SK-N-SH (cell line): ENCODE measurements around the gene EVL. TPM values are rescaled to one million over a fixed set of nuclear protein-coding genes. Genes with fewer than 3 reads are reported as not detected.

ENCODE experiments used
- CTCF ChIA-PET: fragments of 300-600, 350-600 bp; formaldehyde crosslinking; extraction: SDS; loops from one replicate; lab custom pipeline; 2021; lab: Yijun Ruan, JAX
- POLR2A ChIA-PET: fragments of 350-600 bp; sonication (Branson Sonifier 250); formaldehyde crosslinking; extraction: SDS; loops from one replicate; lab custom pipeline; 2020; ENCODE audit warnings: antibody characterized with exemption, inconsistent platforms; lab: Yijun Ruan, JAX
- DNase-seq: peaks from one replicate; pipeline ENCODE4 v3.0.0; 2012
- H2AFZ ChIP-seq: fragments of 200-600 bp; sonication (generic); 2 replicates; pipeline ENCODE4 v1.8.1; 2016; ENCODE audit warnings: antibody characterized with exemption, mild to moderate bottlenecking, low read depth
- H3F3A ChIP-seq: fragments of 200-600 bp; sonication (generic); replicated peaks from 2 replicates; pipeline ENCODE3; 2016; ENCODE audit warnings: antibody characterized with exemption, mild to moderate bottlenecking; ENCODE audit not compliant: insufficient read depth
- H3K27ac ChIP-seq, 2 experiments: fragments of 200-500 bp in 1 of 2; fragments of 200-600 bp in 1 of 2; sonication (Bioruptor generic) in 1 of 2; sonication (generic), shearing (Covaris generic) in 1 of 2; 2 replicates each; pipeline versions ENCODE4 v1.5.1 to v1.6.1; 2014 to 2016; ENCODE audit warnings: low read depth in 2 of 2, inconsistent platforms in 1 of 2, low read length in 1 of 2, mild to moderate bottlenecking in 1 of 2, mixed read lengths in 1 of 2
- H3K27me3 ChIP-seq: fragments of 200-600 bp; sonication (generic), shearing (Covaris generic); 2 replicates; pipeline ENCODE4 v1.6.1; 2016; ENCODE audit warnings: mixed run types; ENCODE audit not compliant: insufficient read depth
- H3K36me3 ChIP-seq, 2 experiments: fragments of 200-500 bp in 1 of 2; fragments of 200-600 bp in 1 of 2; sonication (Bioruptor generic) in 1 of 2; sonication (generic) in 1 of 2; replicated peaks in 1 of 2; 2 replicates each; pipeline versions ENCODE3 to v1.5.1; 2014 to 2016; ENCODE audit warnings: low read length in 1 of 2, mild to moderate bottlenecking in 1 of 2; ENCODE audit not compliant: insufficient read depth in 2 of 2, control insufficient read depth in 1 of 2
- H3K4me1 ChIP-seq, 2 experiments: fragments of 200-500 bp in 1 of 2; fragments of 200-600 bp in 1 of 2; sonication (Bioruptor generic) in 1 of 2; sonication (generic), shearing (Covaris generic) in 1 of 2; 2 replicates each; pipeline versions ENCODE4 v1.5.1 to v1.6.1; 2014 to 2016; ENCODE audit warnings: low read depth in 1 of 2, low read length in 1 of 2, mixed run types in 1 of 2; ENCODE audit not compliant: insufficient read depth in 2 of 2, control insufficient read depth in 1 of 2
- H3K4me2 ChIP-seq: fragments of 200-600 bp; sonication (generic), shearing (Covaris generic); 2 replicates; pipeline ENCODE4 v1.6.1; 2017; ENCODE audit warnings: mixed run types
- H3K4me3 ChIP-seq, 2 experiments: fragments of 200-500 bp in 1 of 2; fragments of 200-600 bp in 1 of 2; sonication (Bioruptor generic) in 1 of 2; sonication (generic), shearing (Covaris generic) in 1 of 2; 2 replicates each; pipeline versions ENCODE4 v1.5.1 to v1.8.1; 2014 to 2016; ENCODE audit warnings: low read depth in 2 of 2, inconsistent platforms in 1 of 2, low read length in 1 of 2, mild to moderate bottlenecking in 1 of 2, mixed read lengths in 1 of 2, moderate library complexity in 1 of 2
- H3K79me2 ChIP-seq: fragments of 200-600 bp; sonication (generic); 2 replicates; pipeline ENCODE4 v1.8.1; 2017; ENCODE audit warnings: mild to moderate bottlenecking; ENCODE audit not compliant: insufficient read depth
- H3K9ac ChIP-seq: fragments of 200-600 bp; sonication (generic); 2 replicates; pipeline ENCODE4 v1.6.1; 2017; ENCODE audit warnings: mixed run types
- H3K9me2 ChIP-seq: fragments of 200-600 bp; sonication (generic); 2 replicates; pipeline ENCODE4 v1.6.1; 2017; ENCODE audit warnings: mixed run types
- H3K9me3 ChIP-seq: fragments of 200-600 bp; sonication (generic); 2 replicates; pipeline ENCODE4 v1.6.1; 2017; ENCODE audit warnings: mixed run types, mild to moderate bottlenecking, moderate library complexity
- H4K20me1 ChIP-seq: fragments of 200-600 bp; sonication (generic); 2 replicates; pipeline ENCODE4 v1.6.1; 2017; ENCODE audit warnings: mild to moderate bottlenecking, mixed run types; ENCODE audit not compliant: insufficient read depth
- CHD2 ChIP-seq: fragments of 150-350 bp; IDR thresholded peaks from 2 replicates; pipeline ENCODE4 v1.6.1; 2018; ENCODE audit warnings: low read length; ENCODE audit not compliant: partially characterized antibody
- EZH2phosphoT487 ChIP-seq: fragments of 200-600 bp; sonication (generic); IDR thresholded peaks from 2 replicates; pipeline ENCODE4 v1.6.1; 2017; ENCODE audit warnings: low read depth, mixed run types, mild to moderate bottlenecking, antibody characterized with exemption, moderate library complexity, borderline replicate concordance
- FOXM1 ChIP-seq: IDR thresholded peaks from 2 replicates; pipeline ENCODE4 v1.4.0; 2012; ENCODE audit warnings: low read depth, mild to moderate bottlenecking
- JUND ChIP-seq: IDR thresholded peaks from 2 replicates; pipeline ENCODE4 v1.4.0; 2012
- MEF2A ChIP-seq: IDR thresholded peaks from 2 replicates; pipeline ENCODE4 v1.4.0; 2012; ENCODE audit warnings: low read depth, borderline replicate concordance
- POLR2AphosphoS5 ChIP-seq: IDR thresholded peaks from 2 replicates; pipeline ENCODE4 v1.6.1; 2012; ENCODE audit warnings: low read depth, low read length
- RCOR1 ChIP-seq: fragments of 150-350 bp; IDR thresholded peaks from 2 replicates; pipeline ENCODE4 v1.6.1; 2017; ENCODE audit warnings: antibody characterized with exemption, low read length
- RFX5 ChIP-seq: IDR thresholded peaks from 2 replicates; pipeline ENCODE4 v1.6.1; 2012; ENCODE audit warnings: mild to moderate bottlenecking, improper control_type of control experiment, low read length
- SIN3A ChIP-seq: IDR thresholded peaks from 2 replicates; pipeline ENCODE4 v1.6.1; 2012; ENCODE audit warnings: low read depth, mild to moderate bottlenecking, low read length, moderate library complexity, borderline replicate concordance
- SMC3 ChIP-seq: IDR thresholded peaks from 2 replicates; pipeline ENCODE4 v1.6.1; 2012; ENCODE audit warnings: low read depth, low read length, improper control_type of control experiment
- WGBS: methylation state at CpG from one replicate; pipeline ENCODE4 v1.1.6; 2017; ENCODE audit warnings: low lambda C conversion rate; 5-methylcytosine and 5-hydroxymethylcytosine counted together
- polyA plus RNA-seq, 3 experiments: library from polyadenylated mRNA; depleted of rRNA; stranded (reverse); fragments of >200 nt; gene quantifications; 2 replicates each; pipeline ENCODE4 v1.2.3, GENCODE V29; 2012
- TF ChIP-seq, protein P1 (sequence below): fragments of 150-350 bp; IDR thresholded peaks from 2 replicates; pipeline ENCODE4 v1.6.1; 2016; ENCODE audit warnings: mild to moderate bottlenecking, low read depth, low read length
- TF ChIP-seq, protein P2 (sequence below): IDR thresholded peaks from 2 replicates; pipeline ENCODE4 v1.6.1; 2012; ENCODE audit warnings: mild to moderate bottlenecking, low read depth, low read length, moderate library complexity
- TF ChIP-seq, protein P3 (sequence below): IDR thresholded peaks from 2 replicates; pipeline ENCODE4; 2012
- TF ChIP-seq, protein P4 (sequence below): IDR thresholded peaks from 2 replicates; pipeline ENCODE4 v1.4.0; 2012; ENCODE audit warnings: low read depth, borderline replicate concordance
- TF ChIP-seq, protein P5 (sequence below): IDR thresholded peaks from 2 replicates; pipeline ENCODE4 v1.4.0; 2012; ENCODE audit warnings: low read depth, borderline replicate concordance

EVL gene
- polyA plus RNA-seq, 1 of the 3 experiments (the other 2 are of a cell fraction), result 36.5 TPM

DNA sequence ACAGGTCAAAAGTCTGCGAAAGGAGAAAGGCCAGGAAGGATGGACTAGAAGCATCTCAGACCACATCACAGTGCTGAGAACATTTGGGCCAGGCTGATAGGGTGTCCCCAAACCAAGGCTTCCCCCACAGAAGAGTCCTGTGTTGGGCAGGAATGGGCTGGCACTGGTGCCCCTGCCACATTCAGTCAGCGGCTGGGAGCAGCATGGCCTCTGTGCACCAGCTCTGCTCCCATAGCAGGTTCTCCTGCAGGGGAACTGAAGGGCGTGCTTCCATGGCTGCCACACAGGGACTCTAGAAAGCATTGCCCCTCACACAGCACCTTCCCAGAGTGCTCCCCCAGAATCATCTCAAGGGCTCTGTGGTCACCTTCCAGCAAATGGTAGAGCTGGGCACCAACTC lies 17.5 kb downstream of the EVL start:
- DNase-seq, result no peak
- peaks cover 17 to 20% of the 10 kb centered on the region in 2 experiments for H3K4me1 ChIP-seq
- peaks cover 2 to 7% of the 10 kb centered on the region in 2 experiments for H3K36me3 ChIP-seq
- no peak overlapping the region for H2AFZ ChIP-seq
- no peak overlapping the region for H3K9ac ChIP-seq
- ChIA-PET POLR2A (no interaction called here), CTCF (interaction anchor here (0.6 to 3.0 kb wide), 4 partner anchors 9 to 136 kb away, joined by 3 to 13 read pairs (median 4); no protein-coding TSS in a partner anchor)
- peaks cover 7% of the 10 kb centered on the region; the same call in 1 of the 2 replicates for H3K79me2 ChIP-seq
- H3K4me3 ChIP-seq, result no peak overlapping the region
- no peaks in the 10 kb centered on the region for H3K27me3 ChIP-seq
- H3K9me2 ChIP-seq, result no peaks in the 10 kb centered on the region
- no peak overlapping the region for H3K27ac ChIP-seq
- no peaks in the 10 kb centered on the region for H4K20me1 ChIP-seq
- H3F3A ChIP-seq, result peaks cover 7% of the 10 kb centered on the region
- H3K9me3 ChIP-seq, result no peaks in the 10 kb centered on the region
- TF ChIP-seq SIN3A, result no peak
- WGBS, result 92% methylated on average over 2 of the region's 3 CpGs
- H3K4me2 ChIP-seq, result no peak overlapping the region

DNA sequence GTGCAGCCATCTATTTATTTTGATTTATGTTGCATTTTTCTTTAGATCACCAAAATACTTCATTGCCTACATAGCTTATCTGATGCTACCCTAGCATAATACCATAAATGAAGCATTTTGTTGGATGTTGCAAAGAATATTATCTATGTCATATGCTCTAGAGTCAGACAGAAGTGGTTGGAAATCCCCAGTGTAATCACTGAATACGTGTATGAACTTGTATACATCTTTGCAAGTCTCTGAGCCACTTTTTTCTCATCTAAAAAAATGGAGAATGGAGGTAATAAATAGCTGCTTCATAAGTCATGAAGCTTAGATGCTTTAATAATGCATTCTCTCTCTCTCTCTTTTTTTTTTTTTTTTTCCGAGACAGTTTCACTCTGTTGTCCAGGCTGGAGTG lies 18.5 kb downstream of the EVL start:
- Histone ChIP-seq H2AFZ (no peak overlapping the region), H3K4me2 (no peak overlapping the region), H3K9me3 (no peaks in the 10 kb centered on the region), H3K9me2 (no peaks in the 10 kb centered on the region), H3K4me3 (no peak overlapping the region), H3K36me3 (peaks cover 2 to 7% of the 10 kb centered on the region in 2 experiments), H3K27me3 (no peaks in the 10 kb centered on the region), H3K79me2 (peaks cover 7% of the 10 kb centered on the region; the same call in 1 of the 2 replicates), H3F3A (peaks cover 7% of the 10 kb centered on the region), H3K27ac (no peak overlapping the region), H3K4me1 (peaks cover 10 to 16% of the 10 kb centered on the region in 2 experiments), H3K9ac (no peak overlapping the region), H4K20me1 (no peaks in the 10 kb centered on the region)
- ChIA-PET CTCF (interaction anchor here (0.6 kb wide), 1 partner anchor 58 kb away, joined by 3 read pairs; no protein-coding TSS in a partner anchor), POLR2A (no interaction called here)
- 79% methylated on average over 2 of the region's 2 CpGs for WGBS
- TF ChIP-seq SMC3 (no peak), JUND (no peak), RCOR1 (no peak), EZH2phosphoT487 (no peak), FOXM1 (no peak), POLR2AphosphoS5 (no peak), MEF2A (no peak), CHD2 (no peak), RFX5 (no peak)
- TF ChIP-seq, protein P1, sequence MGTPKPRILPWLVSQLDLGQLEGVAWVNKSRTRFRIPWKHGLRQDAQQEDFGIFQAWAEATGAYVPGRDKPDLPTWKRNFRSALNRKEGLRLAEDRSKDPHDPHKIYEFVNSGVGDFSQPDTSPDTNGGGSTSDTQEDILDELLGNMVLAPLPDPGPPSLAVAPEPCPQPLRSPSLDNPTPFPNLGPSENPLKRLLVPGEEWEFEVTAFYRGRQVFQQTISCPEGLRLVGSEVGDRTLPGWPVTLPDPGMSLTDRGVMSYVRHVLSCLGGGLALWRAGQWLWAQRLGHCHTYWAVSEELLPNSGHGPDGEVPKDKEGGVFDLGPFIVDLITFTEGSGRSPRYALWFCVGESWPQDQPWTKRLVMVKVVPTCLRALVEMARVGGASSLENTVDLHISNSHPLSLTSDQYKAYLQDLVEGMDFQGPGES, result no peak
- TF ChIP-seq, protein P2, sequence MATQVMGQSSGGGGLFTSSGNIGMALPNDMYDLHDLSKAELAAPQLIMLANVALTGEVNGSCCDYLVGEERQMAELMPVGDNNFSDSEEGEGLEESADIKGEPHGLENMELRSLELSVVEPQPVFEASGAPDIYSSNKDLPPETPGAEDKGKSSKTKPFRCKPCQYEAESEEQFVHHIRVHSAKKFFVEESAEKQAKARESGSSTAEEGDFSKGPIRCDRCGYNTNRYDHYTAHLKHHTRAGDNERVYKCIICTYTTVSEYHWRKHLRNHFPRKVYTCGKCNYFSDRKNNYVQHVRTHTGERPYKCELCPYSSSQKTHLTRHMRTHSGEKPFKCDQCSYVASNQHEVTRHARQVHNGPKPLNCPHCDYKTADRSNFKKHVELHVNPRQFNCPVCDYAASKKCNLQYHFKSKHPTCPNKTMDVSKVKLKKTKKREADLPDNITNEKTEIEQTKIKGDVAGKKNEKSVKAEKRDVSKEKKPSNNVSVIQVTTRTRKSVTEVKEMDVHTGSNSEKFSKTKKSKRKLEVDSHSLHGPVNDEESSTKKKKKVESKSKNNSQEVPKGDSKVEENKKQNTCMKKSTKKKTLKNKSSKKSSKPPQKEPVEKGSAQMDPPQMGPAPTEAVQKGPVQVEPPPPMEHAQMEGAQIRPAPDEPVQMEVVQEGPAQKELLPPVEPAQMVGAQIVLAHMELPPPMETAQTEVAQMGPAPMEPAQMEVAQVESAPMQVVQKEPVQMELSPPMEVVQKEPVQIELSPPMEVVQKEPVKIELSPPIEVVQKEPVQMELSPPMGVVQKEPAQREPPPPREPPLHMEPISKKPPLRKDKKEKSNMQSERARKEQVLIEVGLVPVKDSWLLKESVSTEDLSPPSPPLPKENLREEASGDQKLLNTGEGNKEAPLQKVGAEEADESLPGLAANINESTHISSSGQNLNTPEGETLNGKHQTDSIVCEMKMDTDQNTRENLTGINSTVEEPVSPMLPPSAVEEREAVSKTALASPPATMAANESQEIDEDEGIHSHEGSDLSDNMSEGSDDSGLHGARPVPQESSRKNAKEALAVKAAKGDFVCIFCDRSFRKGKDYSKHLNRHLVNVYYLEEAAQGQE, result no peak
- TF ChIP-seq, protein P3, sequence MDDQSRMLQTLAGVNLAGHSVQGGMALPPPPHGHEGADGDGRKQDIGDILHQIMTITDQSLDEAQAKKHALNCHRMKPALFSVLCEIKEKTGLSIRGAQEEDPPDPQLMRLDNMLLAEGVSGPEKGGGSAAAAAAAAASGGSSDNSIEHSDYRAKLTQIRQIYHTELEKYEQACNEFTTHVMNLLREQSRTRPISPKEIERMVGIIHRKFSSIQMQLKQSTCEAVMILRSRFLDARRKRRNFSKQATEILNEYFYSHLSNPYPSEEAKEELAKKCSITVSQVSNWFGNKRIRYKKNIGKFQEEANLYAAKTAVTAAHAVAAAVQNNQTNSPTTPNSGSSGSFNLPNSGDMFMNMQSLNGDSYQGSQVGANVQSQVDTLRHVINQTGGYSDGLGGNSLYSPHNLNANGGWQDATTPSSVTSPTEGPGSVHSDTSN, result no peak
- TF ChIP-seq, protein P4, sequence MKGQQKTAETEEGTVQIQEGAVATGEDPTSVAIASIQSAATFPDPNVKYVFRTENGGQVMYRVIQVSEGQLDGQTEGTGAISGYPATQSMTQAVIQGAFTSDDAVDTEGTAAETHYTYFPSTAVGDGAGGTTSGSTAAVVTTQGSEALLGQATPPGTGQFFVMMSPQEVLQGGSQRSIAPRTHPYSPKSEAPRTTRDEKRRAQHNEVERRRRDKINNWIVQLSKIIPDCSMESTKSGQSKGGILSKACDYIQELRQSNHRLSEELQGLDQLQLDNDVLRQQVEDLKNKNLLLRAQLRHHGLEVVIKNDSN, result no peak
- TF ChIP-seq, protein P5, sequence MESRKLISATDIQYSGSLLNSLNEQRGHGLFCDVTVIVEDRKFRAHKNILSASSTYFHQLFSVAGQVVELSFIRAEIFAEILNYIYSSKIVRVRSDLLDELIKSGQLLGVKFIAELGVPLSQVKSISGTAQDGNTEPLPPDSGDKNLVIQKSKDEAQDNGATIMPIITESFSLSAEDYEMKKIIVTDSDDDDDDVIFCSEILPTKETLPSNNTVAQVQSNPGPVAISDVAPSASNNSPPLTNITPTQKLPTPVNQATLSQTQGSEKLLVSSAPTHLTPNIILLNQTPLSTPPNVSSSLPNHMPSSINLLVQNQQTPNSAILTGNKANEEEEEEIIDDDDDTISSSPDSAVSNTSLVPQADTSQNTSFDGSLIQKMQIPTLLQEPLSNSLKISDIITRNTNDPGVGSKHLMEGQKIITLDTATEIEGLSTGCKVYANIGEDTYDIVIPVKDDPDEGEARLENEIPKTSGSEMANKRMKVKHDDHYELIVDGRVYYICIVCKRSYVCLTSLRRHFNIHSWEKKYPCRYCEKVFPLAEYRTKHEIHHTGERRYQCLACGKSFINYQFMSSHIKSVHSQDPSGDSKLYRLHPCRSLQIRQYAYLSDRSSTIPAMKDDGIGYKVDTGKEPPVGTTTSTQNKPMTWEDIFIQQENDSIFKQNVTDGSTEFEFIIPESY, result no peak
- DNase-seq, result no peak
